ENCODE data around the gene SYT14.
"Not testable (repeated sequence)": the region's sequence is repeated elsewhere in the genome, so short reads cannot be mapped to it uniquely, and the experiment has no call there.

Gene SYT14

GRCh38 chr1:210196266-210196665 is 258.2 kb downstream of the SYT14 start:
- in situ Hi-C loops (cut with MboI; ENCODE audit: low sequenced_read_pairs), result not testable (repeated sequence)

GRCh38 chr1:210198840-210199239 is 260.8 kb downstream of the SYT14 start:
- in situ Hi-C loops (cut with MboI; ENCODE audit: low sequenced_read_pairs), result no loop called here

GRCh38 chr1:210200124-210200736 is 262.2 kb downstream of the SYT14 start:
- in situ Hi-C loops (cut with MboI; ENCODE audit: low sequenced_read_pairs), result no loop called here

GRCh38 chr1:210201681-210202080 is 263.7 kb downstream of the SYT14 start:
- in situ Hi-C loops (cut with MboI; ENCODE audit: low sequenced_read_pairs), result no loop called here

- in situ Hi-C loops (cut with MboI; ENCODE audit: low sequenced_read_pairs), result no loop called here
These were observed 269.8 kb downstream of the SYT14 start for GRCh38 chr1:210207597-210208450.

- in situ Hi-C loops (cut with MboI; ENCODE audit: low sequenced_read_pairs), result no loop called here
These were observed 275.3 kb downstream of the SYT14 start for GRCh38 chr1:210213335-210213734.

- in situ Hi-C loops (cut with MboI; ENCODE audit: low sequenced_read_pairs), result no loop called here
These were observed 276.8 kb downstream of the SYT14 start for GRCh38 chr1:210214573-210215409.

GRCh38 chr1:210217482-210217881 is 279.5 kb downstream of the SYT14 start:
- in situ Hi-C loops (cut with MboI; ENCODE audit: low sequenced_read_pairs), result no loop called here

- in situ Hi-C loops (cut with MboI; ENCODE audit: low sequenced_read_pairs), result no loop called here
These were observed 280.0 kb downstream of the SYT14 start for GRCh38 chr1:210218047-210218446.
